Type B pancreatic cell (in vitro differentiated cells): Measurements from ENCODE around the gene CAND2. TPM values are rescaled to one million over a fixed set of nuclear protein-coding genes. Genes with fewer than 3 reads are reported as not detected.

Experiments used
- DNase-seq: peaks from one replicate; pipeline ENCODE4 v3.0.0; 2021; ENCODE audit warnings: mixed read lengths; ENCODE audit not compliant: unreplicated experiment; ENCODE audit errors: extremely low spot score
- H3K27ac Mint-ChIP-seq: 2 replicates; pipeline ENCODE4 v1.8.0; 2021; ENCODE audit warnings: mild to moderate bottlenecking, mixed read lengths
- H3K27me3 Mint-ChIP-seq: 2 replicates; pipeline ENCODE4 v1.8.0; 2021; ENCODE audit warnings: mixed read lengths
- H3K36me3 Mint-ChIP-seq: 2 replicates; pipeline ENCODE4 v1.8.0; 2021; ENCODE audit warnings: mixed read lengths
- H3K4me1 Mint-ChIP-seq: one replicate; pipeline ENCODE4 v1.8.0; 2021; ENCODE audit warnings: mixed read lengths; ENCODE audit not compliant: unreplicated experiment
- H3K4me3 Mint-ChIP-seq: 2 replicates; pipeline ENCODE4 v1.8.0; 2021; ENCODE audit warnings: mild to moderate bottlenecking, mixed read lengths
- H3K9me3 Mint-ChIP-seq: 2 replicates; pipeline ENCODE4 v1.8.0; 2021; ENCODE audit warnings: mixed read lengths
- CTCF ChIP-seq: fragments of 200-600 bp; sonication (generic); conservative IDR thresholded peaks from 2 replicates; pipeline ENCODE4 v1.5.0; 2021; ENCODE audit warnings: antibody characterized with exemption, mild to moderate bottlenecking
- total RNA-seq: library from RNA; stranded (reverse); gene quantifications from 2 replicates; pipeline ENCODE4 v1.2.1, GENCODE V29; 2021; ENCODE audit warnings: low replicate concordance

The CAND2 gene
- total RNA-seq, 1 donor from 2014 or later, result 11.1 TPM

- Mint-ChIP-seq H3K9me3 (no peaks in the 10 kb centered on the region), H3K4me3 (no peak overlapping the region), H3K4me1 (peaks cover 16% of the 10 kb centered on the region), H3K27me3 (no peaks in the 10 kb centered on the region), H3K36me3 (peaks cover 29% of the 10 kb centered on the region), H3K27ac (peak overlapping the region; percentile 63)
- DNase-seq, result no peak
- TF ChIP-seq CTCF, result no peak
These were observed 37.0 kb downstream of the CAND2 start for GRCh38 chr3:12833222-12834161.

GRCh38 chr3:12835052-12835665 lies 38.7 kb downstream of the CAND2 start:
- no peak for TF ChIP-seq CTCF
- no peak overlapping the region for H3K4me3 Mint-ChIP-seq
- no peaks in the 10 kb centered on the region for H3K9me3 Mint-ChIP-seq
- H3K36me3 Mint-ChIP-seq, result peaks cover 43% of the 10 kb centered on the region
- DNase-seq, result no peak
- H3K27me3 Mint-ChIP-seq, result no peaks in the 10 kb centered on the region
- H3K27ac Mint-ChIP-seq, result no peak overlapping the region
- H3K4me1 Mint-ChIP-seq, result peaks cover 32% of the 10 kb centered on the region

- no peaks in the 10 kb centered on the region for H3K9me3 Mint-ChIP-seq
- peaks cover 39% of the 10 kb centered on the region for H3K36me3 Mint-ChIP-seq
- no peak for DNase-seq
- TF ChIP-seq CTCF, result no peak
- peak overlapping the region; percentile 12 for H3K27ac Mint-ChIP-seq
- H3K27me3 Mint-ChIP-seq, result no peaks in the 10 kb centered on the region
- peaks cover 36% of the 10 kb centered on the region for H3K4me1 Mint-ChIP-seq
- H3K4me3 Mint-ChIP-seq, result peak overlapping the region; percentile 99
These were observed 41.0 kb downstream of the CAND2 start for GRCh38 chr3:12837295-12837986.

GRCh38 chr3:12838179-12838965 lies 41.9 kb downstream of the CAND2 start:
- H3K4me3 Mint-ChIP-seq, result peak overlapping the region; percentile 99
- no peaks in the 10 kb centered on the region for H3K9me3 Mint-ChIP-seq
- TF ChIP-seq CTCF, result no peak
- peaks cover 39% of the 10 kb centered on the region for H3K36me3 Mint-ChIP-seq
- peak overlapping the region; percentile 61 for H3K27ac Mint-ChIP-seq
- DNase-seq, result no peak
- peaks cover 36% of the 10 kb centered on the region for H3K4me1 Mint-ChIP-seq
- no peaks in the 10 kb centered on the region for H3K27me3 Mint-ChIP-seq
